Peyer's patch (tissue), 4 donors: Measurements from ENCODE around the gene SYNGR1.

Source experiments
- CTCF ChIP-seq, 6 experiments: fragments of 450-650 bp in 4 of 6; fragments of 200-600 bp in 2 of 6; sonication (generic) in 1 of 6; IDR thresholded peaks; one replicate each; pipeline ENCODE4 v1.5.1; 2017 to 2019; ENCODE audit warnings: antibody characterized with exemption in 6 of 6, mild to moderate bottlenecking in 3 of 6, moderate library complexity in 1 of 6
- POLR2A ChIP-seq, 2 donors: fragments of 450-650 bp; IDR thresholded peaks; one replicate each; pipeline ENCODE4 v1.5.1; 2017; ENCODE audit warnings: antibody characterized with exemption in 2 of 2, mild to moderate bottlenecking in 2 of 2, moderate library complexity in 2 of 2

- TF ChIP-seq POLR2A (IDR thresholded peaks at IDR 0.05) (no peak), CTCF (IDR thresholded peaks at IDR 0.05) (no peak)
Measured at GRCh38 chr22:39396797-39397195, 47.0 kb downstream of the SYNGR1 start.
